Uterus (tissue), 2 donors: ENCODE data around the gene MIPEP.

ENCODE experiments used
- POLR2A ChIP-seq, 2 donors: fragments of 450-650 bp; IDR thresholded peaks; one replicate each; pipeline ENCODE4 v1.6.1; 2016; ENCODE audit warnings: antibody characterized with exemption in 2 of 2, mild to moderate bottlenecking in 1 of 2, moderate library complexity in 1 of 2
- TF ChIP-seq, protein P1 (sequence below), 4 experiments: fragments of 200-600 bp in 2 of 4; fragments of 450-650 bp in 2 of 4; sonication (generic) in 2 of 4; IDR thresholded peaks; one replicate each; pipeline ENCODE4 v1.5.1; 2016 to 2019; ENCODE audit warnings: antibody characterized with exemption in 4 of 4, mild to moderate bottlenecking in 2 of 4, moderate library complexity in 1 of 4

DNA sequence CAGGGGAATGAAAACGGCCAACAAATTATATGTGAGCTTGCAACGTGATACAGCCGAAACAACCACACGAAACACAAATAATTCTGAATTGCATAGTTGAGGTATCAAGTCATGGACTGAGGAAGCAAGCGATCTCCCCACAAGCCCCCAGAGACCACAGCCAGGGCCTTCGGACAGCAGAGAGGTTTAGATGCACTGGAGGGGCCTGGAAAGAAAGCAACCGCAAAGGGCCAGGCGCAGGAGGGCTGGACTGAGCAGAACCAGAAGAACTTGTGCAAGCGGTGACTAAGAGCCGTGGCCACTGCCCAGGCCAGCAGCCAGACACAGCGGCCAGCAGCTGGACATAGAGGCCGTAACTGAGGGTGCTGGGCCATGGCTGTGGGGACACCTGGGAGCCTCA is 187.6 kb downstream of the MIPEP start:
- TF ChIP-seq, protein P1, sequence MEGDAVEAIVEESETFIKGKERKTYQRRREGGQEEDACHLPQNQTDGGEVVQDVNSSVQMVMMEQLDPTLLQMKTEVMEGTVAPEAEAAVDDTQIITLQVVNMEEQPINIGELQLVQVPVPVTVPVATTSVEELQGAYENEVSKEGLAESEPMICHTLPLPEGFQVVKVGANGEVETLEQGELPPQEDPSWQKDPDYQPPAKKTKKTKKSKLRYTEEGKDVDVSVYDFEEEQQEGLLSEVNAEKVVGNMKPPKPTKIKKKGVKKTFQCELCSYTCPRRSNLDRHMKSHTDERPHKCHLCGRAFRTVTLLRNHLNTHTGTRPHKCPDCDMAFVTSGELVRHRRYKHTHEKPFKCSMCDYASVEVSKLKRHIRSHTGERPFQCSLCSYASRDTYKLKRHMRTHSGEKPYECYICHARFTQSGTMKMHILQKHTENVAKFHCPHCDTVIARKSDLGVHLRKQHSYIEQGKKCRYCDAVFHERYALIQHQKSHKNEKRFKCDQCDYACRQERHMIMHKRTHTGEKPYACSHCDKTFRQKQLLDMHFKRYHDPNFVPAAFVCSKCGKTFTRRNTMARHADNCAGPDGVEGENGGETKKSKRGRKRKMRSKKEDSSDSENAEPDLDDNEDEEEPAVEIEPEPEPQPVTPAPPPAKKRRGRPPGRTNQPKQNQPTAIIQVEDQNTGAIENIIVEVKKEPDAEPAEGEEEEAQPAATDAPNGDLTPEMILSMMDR (IDR thresholded peaks at IDR 0.05) = no peak
- TF ChIP-seq POLR2A (IDR thresholded peaks at IDR 0.05) = no peak
